ENCODE data around the gene ADH7. TPM values are rescaled to one million over a fixed set of nuclear protein-coding genes. Genes with fewer than 3 reads are reported as not detected.

The ADH7 gene
- total and polyA plus RNA-seq, 9 donors, result not detected

DNA sequence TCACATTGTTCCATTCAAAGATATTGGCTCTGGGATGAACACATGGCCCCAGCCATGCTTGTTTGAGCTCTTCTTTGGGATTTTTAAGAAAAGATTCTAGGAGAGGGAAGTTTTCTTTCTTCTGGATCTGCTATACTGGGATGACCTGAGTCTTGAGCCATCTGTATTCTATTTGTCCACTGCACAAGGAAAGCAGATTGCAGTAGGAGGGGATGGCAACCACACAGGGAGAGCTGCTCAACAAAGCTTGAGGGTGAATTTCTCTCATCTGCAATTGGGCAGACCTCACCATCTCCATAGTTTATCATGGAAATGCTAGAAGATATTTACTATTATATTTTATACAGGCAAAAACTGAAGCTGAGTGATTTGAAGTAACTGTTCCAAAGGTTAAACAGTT lies 34.3 kb downstream of the ADH7 start:
- intact Hi-C loops (cut with DNase I), result loop anchor here in 3 of 4 donors (5.0 to 10.0 kb wide), 3 partner anchors 199 to 316 kb away; partner anchors contain the start of gene ADH5 (in 1 of the 3)
- DNase-seq, result no peak
- H3K27ac ChIP-seq, result no peak overlapping the region
- TF ChIP-seq, protein P1, sequence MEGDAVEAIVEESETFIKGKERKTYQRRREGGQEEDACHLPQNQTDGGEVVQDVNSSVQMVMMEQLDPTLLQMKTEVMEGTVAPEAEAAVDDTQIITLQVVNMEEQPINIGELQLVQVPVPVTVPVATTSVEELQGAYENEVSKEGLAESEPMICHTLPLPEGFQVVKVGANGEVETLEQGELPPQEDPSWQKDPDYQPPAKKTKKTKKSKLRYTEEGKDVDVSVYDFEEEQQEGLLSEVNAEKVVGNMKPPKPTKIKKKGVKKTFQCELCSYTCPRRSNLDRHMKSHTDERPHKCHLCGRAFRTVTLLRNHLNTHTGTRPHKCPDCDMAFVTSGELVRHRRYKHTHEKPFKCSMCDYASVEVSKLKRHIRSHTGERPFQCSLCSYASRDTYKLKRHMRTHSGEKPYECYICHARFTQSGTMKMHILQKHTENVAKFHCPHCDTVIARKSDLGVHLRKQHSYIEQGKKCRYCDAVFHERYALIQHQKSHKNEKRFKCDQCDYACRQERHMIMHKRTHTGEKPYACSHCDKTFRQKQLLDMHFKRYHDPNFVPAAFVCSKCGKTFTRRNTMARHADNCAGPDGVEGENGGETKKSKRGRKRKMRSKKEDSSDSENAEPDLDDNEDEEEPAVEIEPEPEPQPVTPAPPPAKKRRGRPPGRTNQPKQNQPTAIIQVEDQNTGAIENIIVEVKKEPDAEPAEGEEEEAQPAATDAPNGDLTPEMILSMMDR (IDR thresholded peaks at IDR 0.05), result no peak
- TF ChIP-seq EP300 (IDR thresholded peaks at IDR 0.05) (no peak), POLR2A (IDR thresholded peaks at IDR 0.05) (no peak)
- no peak overlapping the region for H3K4me3 ChIP-seq
- H3K4me1 ChIP-seq (ENCODE audit: insufficient read depth), result peaks cover 6% of the 10 kb centered on the region
- H3K9me3 ChIP-seq, result no peaks in the 10 kb centered on the region
- H3K36me3 ChIP-seq, result no peaks in the 10 kb centered on the region
- H3K27me3 ChIP-seq, result no peaks in the 10 kb centered on the region

DNA sequence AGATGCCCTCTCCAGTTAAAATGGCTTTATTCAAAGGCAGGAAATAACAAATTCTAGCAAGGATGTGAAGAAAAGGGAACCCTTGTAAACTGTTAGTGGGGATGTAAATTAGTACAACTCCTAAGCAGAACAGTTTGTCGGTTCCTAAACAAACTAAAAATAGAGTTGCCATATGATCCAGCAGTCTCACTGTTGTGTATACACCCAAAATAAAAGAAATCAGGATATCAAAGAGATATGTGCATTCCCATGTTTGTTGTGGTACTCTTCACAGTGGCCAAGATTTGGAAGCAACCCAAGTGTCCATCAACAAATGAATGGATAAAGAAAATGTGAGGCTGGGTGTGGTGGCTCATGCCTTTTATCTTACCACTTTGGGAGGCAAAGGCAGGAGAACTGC lies 36.1 kb downstream of the ADH7 start:
- no peaks in the 10 kb centered on the region for H3K27me3 ChIP-seq
- H3K4me1 ChIP-seq (ENCODE audit: insufficient read depth), result peaks cover 8% of the 10 kb centered on the region
- no peak overlapping the region for H3K4me3 ChIP-seq
- 53 to 73% (median 73%) methylated on average over 1 of the region's 1 CpG for WGBS, 3 donors
- TF ChIP-seq POLR2A (IDR thresholded peaks at IDR 0.05) (no peak), EP300 (IDR thresholded peaks at IDR 0.05) (no peak)
- TF ChIP-seq, protein P1 (IDR thresholded peaks at IDR 0.05), result no peak
- no peak for DNase-seq
- intact Hi-C loops (cut with DNase I), result loop anchor here in 1 of 4 donors (10.0 kb wide), 1 partner anchor 74 kb away; the partner anchor contains the start of gene ADH1B
- no peak overlapping the region for H3K27ac ChIP-seq
- H3K36me3 ChIP-seq, result no peaks in the 10 kb centered on the region
- no peaks in the 10 kb centered on the region for H3K9me3 ChIP-seq

DNA sequence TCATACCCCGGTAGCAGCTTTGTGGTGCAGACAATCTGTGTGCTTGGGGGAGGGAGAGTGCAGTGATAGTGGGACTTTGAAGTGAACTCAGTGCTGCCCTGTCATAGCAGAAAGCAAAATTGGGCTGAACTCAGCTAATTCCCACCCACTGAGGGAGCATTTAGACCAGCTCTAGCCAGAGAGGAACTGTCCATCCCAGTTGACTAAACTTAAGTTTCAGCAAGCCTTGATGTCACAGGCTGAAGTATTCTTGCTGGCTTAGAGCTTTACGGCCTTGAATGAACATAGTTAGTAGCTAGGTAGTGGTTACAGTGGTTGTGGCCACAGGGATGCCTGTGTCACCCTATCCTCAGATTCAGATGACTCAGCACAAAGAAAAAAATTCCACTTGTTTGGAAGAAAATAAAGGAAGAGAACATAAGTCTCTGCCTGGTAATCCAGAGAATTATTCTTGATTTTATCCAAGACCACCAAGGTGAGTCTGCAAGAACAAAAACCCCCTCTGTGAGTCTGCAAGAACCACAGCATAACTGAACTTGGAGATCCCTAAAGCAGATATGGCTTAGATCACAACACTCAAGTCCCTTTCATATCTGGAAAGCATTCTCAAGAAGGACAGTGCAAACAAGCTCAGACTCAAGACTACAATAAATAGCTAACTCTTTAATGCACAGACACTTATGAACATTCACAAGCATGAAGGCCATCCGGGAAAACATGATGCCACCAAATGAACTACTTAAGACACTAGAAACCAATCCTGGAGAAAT lies 39.4 kb downstream of the ADH7 start:
- 53 to 71% (median 66%) methylated on average over 3 of the region's 3 CpGs for WGBS, 3 donors
- no peak for TF ChIP-seq EP300 (IDR thresholded peaks at IDR 0.05)
- TF ChIP-seq, protein P1 (IDR thresholded peaks at IDR 0.05), result no peak
- TF ChIP-seq POLR2A (IDR thresholded peaks at IDR 0.05), result no peak
- no peak for DNase-seq
- no peaks in the 10 kb centered on the region for H3K27me3 ChIP-seq
- intact Hi-C loops (cut with DNase I), result loop anchor here in 1 of 4 donors (10.0 kb wide), 1 partner anchor 71 kb away; the partner anchor contains the start of gene ADH1B
- H3K27ac ChIP-seq, result peak overlapping the region; percentile 54 to 79
- H3K36me3 ChIP-seq, result no peaks in the 10 kb centered on the region
- H3K4me1 ChIP-seq (ENCODE audit: insufficient read depth), result peaks cover 6% of the 10 kb centered on the region
- H3K9me3 ChIP-seq, result peaks cover 0 to 2% of the 10 kb centered on the region in 2 donors
- H3K4me3 ChIP-seq, result no peak overlapping the region

DNA sequence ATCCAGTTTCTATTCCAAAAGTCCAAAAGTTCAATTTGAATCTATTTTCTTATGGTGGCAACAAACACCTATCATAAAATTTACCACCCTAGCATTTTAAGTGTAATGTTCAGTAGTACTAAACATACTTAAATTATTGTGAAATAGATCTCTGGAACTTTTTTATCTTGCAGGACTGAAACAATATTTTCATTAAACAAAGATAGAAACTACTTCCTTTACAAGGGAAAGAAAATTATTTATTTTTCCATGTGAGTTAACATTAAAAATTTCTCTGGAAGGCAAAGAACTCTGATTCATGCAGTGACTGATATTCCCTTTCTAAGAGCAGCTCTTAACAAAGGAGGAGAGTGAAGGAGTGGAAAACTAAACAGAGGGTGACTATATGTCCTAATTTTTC lies 40.2 kb downstream of the ADH7 start:
- Histone ChIP-seq H3K4me3 (no peak overlapping the region), H3K27ac (peak overlapping the region in 1 of 2 donors; percentile 79), H3K36me3 (no peaks in the 10 kb centered on the region), H3K4me1 (ENCODE audit: insufficient read depth) (peaks cover 5% of the 10 kb centered on the region), H3K9me3 (peaks cover 0 to 2% of the 10 kb centered on the region in 2 donors), H3K27me3 (no peaks in the 10 kb centered on the region)
- intact Hi-C loops (cut with DNase I), result loop anchor here in 1 of 4 donors (10.0 kb wide), 1 partner anchor 70 kb away; the partner anchor contains the start of gene ADH1B
- TF ChIP-seq EP300 (IDR thresholded peaks at IDR 0.05) (no peak), POLR2A (IDR thresholded peaks at IDR 0.05) (no peak)
- TF ChIP-seq, protein P1 (IDR thresholded peaks at IDR 0.05), result no peak
- no peak for DNase-seq

Data from ovary (tissue), 9 donors.